Choroid plexus epithelial cell (primary cell): Measurements from ENCODE around the gene NOPCHAP1.
A peak's percentile ranks its signal among the peaks of the same experiment; 100 is the strongest.

Experiments used
- DNase-seq: peaks from one replicate; pipeline ENCODE4 v3.0.0-alpha.2; 2010; ENCODE audit warnings: low read depth
- H3K4me3 ChIP-seq: 2 replicates; pipeline ENCODE4 v1.5.1; 2011; ENCODE audit warnings: low read depth, mild to moderate bottlenecking, control low read depth, low read length, moderate library complexity
- TF ChIP-seq, protein P1 (sequence below): conservative IDR thresholded peaks from 2 replicates; pipeline ENCODE4 v1.5.1; 2011; ENCODE audit warnings: low read depth, mild to moderate bottlenecking, control low read depth, inconsistent platforms, low read length, moderate library complexity

NOPCHAP1 gene

DNA sequence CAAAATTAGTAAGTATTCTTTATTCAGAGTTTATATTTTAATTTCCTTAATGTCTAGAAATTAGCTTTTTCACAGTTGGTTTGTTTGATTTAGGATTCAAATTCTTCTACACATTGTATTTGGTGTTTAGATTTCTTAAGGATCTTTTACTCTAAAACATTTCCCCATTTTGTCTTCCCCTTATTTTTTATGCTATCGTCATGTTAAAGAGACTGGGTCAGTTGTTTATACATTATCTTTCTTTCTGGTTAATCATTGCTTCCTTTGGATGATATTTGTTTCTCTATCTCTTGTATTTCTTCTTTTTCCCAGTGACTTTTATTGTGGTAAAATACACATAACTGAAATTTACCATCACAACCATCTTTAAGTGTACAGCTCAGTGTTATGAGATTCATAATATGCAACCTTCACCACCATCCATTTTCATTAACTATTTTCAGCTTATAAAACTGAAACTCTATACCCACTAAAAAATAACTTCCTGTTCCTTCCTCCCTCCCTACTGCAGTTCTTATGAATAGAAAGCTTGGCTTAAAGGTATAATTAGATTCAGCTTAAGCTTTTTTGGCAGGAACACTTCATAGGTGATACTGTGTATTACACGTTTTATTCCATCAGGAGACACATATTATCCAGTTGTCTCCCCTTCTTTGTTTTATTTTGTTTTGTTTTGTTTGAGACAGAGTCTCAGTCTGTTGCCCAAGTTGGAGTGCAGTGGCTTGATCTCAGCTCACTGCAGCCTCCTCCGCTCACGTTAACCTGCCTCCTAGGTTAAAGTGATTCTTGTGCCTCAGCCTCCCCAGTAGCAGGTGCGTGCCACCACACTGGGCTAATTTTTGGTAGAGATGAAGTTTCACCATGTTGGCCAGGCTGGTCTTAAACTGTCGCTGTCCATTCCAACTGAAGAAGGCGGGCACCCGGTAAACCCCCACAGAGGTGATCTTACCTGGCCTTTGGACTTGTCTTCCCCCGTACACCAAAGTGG, 45.0 kb downstream of the NOPCHAP1 start:
- DNase-seq = no peak
- TF ChIP-seq, protein P1, sequence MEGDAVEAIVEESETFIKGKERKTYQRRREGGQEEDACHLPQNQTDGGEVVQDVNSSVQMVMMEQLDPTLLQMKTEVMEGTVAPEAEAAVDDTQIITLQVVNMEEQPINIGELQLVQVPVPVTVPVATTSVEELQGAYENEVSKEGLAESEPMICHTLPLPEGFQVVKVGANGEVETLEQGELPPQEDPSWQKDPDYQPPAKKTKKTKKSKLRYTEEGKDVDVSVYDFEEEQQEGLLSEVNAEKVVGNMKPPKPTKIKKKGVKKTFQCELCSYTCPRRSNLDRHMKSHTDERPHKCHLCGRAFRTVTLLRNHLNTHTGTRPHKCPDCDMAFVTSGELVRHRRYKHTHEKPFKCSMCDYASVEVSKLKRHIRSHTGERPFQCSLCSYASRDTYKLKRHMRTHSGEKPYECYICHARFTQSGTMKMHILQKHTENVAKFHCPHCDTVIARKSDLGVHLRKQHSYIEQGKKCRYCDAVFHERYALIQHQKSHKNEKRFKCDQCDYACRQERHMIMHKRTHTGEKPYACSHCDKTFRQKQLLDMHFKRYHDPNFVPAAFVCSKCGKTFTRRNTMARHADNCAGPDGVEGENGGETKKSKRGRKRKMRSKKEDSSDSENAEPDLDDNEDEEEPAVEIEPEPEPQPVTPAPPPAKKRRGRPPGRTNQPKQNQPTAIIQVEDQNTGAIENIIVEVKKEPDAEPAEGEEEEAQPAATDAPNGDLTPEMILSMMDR = no peak
- no peak overlapping the region for H3K4me3 ChIP-seq

DNA sequence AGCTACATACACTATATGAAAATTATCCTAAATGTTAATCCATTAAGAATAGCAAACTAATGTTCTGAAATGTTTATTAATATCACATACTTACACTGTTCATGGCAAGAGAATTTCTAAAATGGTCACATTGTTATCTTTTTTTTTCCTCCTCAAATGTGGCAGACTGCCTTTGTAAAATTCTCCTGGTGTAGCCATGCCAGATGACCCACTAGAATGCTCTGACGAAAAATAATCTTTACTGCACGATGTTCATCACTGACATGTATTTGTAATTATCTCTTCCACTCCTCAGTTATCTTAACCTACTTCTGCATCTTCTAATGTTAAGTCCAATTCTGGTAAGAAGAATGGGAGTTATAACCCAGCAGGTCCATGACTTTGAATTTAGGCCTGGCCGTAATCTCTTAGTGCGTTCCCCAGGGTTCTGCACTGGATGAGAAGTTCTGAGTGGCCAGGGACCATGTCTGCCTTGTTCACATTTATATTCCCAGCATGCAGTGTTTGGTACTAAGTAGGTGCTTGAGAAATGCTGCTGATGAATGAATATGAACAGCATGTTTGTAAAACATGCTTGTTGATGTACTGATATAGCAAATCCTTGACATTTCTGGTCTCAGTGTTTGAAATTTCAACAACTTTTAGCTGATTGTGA, 46.7 kb downstream of the NOPCHAP1 start:
- H3K4me3 ChIP-seq = no peak overlapping the region
- DNase-seq = peak; percentile 23
- TF ChIP-seq, protein P1 = no peak

DNA sequence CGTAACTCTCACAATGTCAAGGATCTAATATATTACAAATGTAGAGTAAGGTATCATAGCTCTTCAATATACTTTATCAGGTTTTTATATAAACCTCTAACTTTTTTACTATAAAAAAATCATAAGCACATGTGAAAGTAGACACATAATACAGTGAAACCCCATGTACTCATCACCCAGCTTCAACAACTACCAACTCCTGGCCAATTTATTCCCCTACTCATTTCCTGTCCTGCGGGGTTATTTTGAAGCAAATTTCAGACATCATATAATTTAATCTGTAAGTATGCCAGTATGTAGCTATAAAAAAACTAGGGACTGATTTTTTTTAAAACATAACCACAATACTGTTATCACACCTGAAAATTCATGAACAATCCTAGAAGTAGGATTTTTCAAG, 47.7 kb downstream of the NOPCHAP1 start:
- TF ChIP-seq, protein P1 = no peak
- DNase-seq = no peak
- H3K4me3 ChIP-seq = no peak overlapping the region
